ENCODE results near the gene PARVA.

Gene PARVA

GRCh38 chr11:12523180-12523924 is 146.0 kb downstream of the PARVA start:
- no peak for DNase-seq (ENCODE audit: insufficient read length, low spot score)

GRCh38 chr11:12524865-12525264 is 147.5 kb downstream of the PARVA start:
- FAIRE-seq, result no peak

More at GRCh38 chr11:12523180-12523924, 146.0 kb downstream of the PARVA start:
- no peak for FAIRE-seq

GRCh38 chr11:12525466-12526055 is 148.2 kb downstream of the PARVA start:
- DNase-seq (ENCODE audit: insufficient read length, low spot score) (no peak), FAIRE-seq (no peak)

More at GRCh38 chr11:12524865-12525264, 147.5 kb downstream of the PARVA start:
- DNase-seq (ENCODE audit: insufficient read length, low spot score), result no peak

- DNase-seq (ENCODE audit: insufficient read length, low spot score), result no peak
- FAIRE-seq, result no peak
Observed at GRCh38 chr11:12526789-12527188, 149.4 kb downstream of the PARVA start.

GRCh38 chr11:12528487-12528886 is 151.1 kb downstream of the PARVA start:
- FAIRE-seq (no peak), DNase-seq (ENCODE audit: insufficient read length, low spot score) (no peak)

GRCh38 chr11:12529041-12529440 is 151.7 kb downstream of the PARVA start:
- DNase-seq (ENCODE audit: insufficient read length, low spot score), result no peak
- no peak for FAIRE-seq

- DNase-seq (ENCODE audit: insufficient read length, low spot score) (no peak), FAIRE-seq (no peak)
Observed at GRCh38 chr11:12529793-12530192, 152.4 kb downstream of the PARVA start.

- FAIRE-seq (no peak), DNase-seq (ENCODE audit: insufficient read length, low spot score) (no peak)
Observed at GRCh38 chr11:12531020-12531419, 153.6 kb downstream of the PARVA start.

GRCh38 chr11:12531681-12532080 is 154.3 kb downstream of the PARVA start:
- DNase-seq (ENCODE audit: insufficient read length, low spot score) (no peak), FAIRE-seq (no peak)

GRCh38 chr11:12532580-12532979 is 155.2 kb downstream of the PARVA start:
- FAIRE-seq, result no peak
- DNase-seq (ENCODE audit: insufficient read length, low spot score), result no peak

- no peak for DNase-seq (ENCODE audit: insufficient read length, low spot score)
- FAIRE-seq, result no peak
Observed at GRCh38 chr11:12534549-12534948, 157.2 kb downstream of the PARVA start.

- DNase-seq (ENCODE audit: insufficient read length, low spot score), result no peak
Observed at GRCh38 chr11:12535321-12535720, 157.9 kb downstream of the PARVA start.

GRCh38 chr11:12536566-12536965 is 159.2 kb downstream of the PARVA start:
- FAIRE-seq, result no peak

More at GRCh38 chr11:12535321-12535720, 157.9 kb downstream of the PARVA start:
- no peak for FAIRE-seq

GRCh38 chr11:12537778-12538401 is 160.5 kb downstream of the PARVA start:
- no peak for DNase-seq (ENCODE audit: insufficient read length, low spot score)
- FAIRE-seq, result no peak

More at GRCh38 chr11:12536566-12536965, 159.2 kb downstream of the PARVA start:
- DNase-seq (ENCODE audit: insufficient read length, low spot score), result no peak

- no peak for FAIRE-seq
- DNase-seq (ENCODE audit: insufficient read length, low spot score), result no peak
Observed at GRCh38 chr11:12538889-12539421, 161.6 kb downstream of the PARVA start.

GRCh38 chr11:12539572-12539971 is 162.2 kb downstream of the PARVA start:
- no peak for DNase-seq (ENCODE audit: insufficient read length, low spot score)
- FAIRE-seq, result no peak

- FAIRE-seq, result no peak
- DNase-seq (ENCODE audit: insufficient read length, low spot score), result no peak
Observed at GRCh38 chr11:12540075-12540680, 162.8 kb downstream of the PARVA start.

- DNase-seq (ENCODE audit: insufficient read length, low spot score) (no peak), FAIRE-seq (no peak)
Observed at GRCh38 chr11:12540913-12541582, 163.7 kb downstream of the PARVA start.

GRCh38 chr11:12541583-12542151 is 164.3 kb downstream of the PARVA start:
- DNase-seq (ENCODE audit: insufficient read length, low spot score), result no peak
- FAIRE-seq, result no peak
